ENCODE measurements around the gene KLHL22. TPM values are rescaled to one million over a fixed set of nuclear protein-coding genes. Genes with fewer than 3 reads are reported as not detected.

KLHL22 gene
- total and polyA plus RNA-seq, 2 of the 13 experiments (the other 11 are each of a cell fraction or from before 2014, with no cell fraction given) = 10.9 to 14.8 TPM

DNA sequence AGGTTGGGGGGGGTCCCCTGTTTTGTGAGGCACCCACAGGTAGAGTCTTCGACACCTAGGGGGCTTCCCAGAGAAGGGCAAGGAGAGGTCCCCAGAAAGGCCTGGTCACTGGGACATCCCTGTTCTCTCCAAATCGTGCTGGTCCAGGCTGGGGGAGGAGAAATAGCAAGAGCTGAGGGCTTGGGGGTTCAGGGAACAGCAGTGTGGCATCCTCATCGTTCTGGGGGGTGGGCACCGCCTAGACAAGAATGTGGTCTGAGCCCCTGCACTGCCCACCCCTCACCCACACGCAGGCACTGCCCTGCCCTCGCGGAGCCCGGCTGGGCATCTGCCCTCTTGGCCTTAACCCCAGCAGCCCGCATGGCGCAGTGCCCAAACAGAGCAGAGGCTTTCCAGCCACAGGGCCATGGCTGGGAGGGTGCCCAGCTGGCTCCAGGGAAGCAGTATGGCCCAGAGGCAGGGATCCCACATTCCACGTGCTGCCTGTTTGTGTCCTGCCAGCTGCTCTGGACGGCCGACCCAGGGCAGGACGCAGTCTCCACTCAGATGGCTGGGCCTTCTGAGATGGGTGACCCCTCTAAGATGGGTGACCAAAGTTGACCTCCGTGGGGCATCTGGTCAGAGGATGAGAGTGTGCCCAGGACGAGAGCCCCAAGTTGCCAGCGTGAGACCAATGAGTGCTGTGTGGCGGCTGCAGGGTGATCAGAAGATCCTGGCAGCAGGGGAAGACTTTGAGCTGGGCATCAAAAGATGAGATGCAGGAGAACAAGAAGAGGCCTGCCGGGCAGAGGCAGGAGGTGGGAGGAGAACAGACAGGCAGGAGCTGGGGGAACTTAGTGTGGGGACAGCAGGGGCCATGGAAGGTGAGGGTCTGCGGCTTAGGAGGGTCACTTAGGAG is 72.3 kb downstream of the KLHL22 start:
- ChIA-PET CTCF (ENCODE audit: low intra/inter-chr PET ratio, low total read pairs) (no interaction called here), POLR2A (no interaction called here)
- H3K4me3 ChIP-seq (replicated peaks in 1 of 3; ENCODE audit: insufficient read depth in 1 of 3, low read depth in 2 of 3, low read length in 3 of 3) = peak overlapping the region in 1 of 3 experiments; percentile 49; a peak in 2 of 6 replicates
- no TSS peak for BruUV-seq (replicated peaks)
- H3K36me3 ChIP-seq (replicated peaks in 1 of 2; ENCODE audit: control insufficient read depth in 1 of 2, insufficient read depth in 2 of 2, low read length in 2 of 2) = peaks cover 0 to 8% of the 10 kb centered on the region in 2 experiments; a peak in 2 of 5 replicates
- no peak for DNase-seq (ENCODE audit: low spot score)
- no peak overlapping the region for H3K27ac ChIP-seq (ENCODE audit: extremely low read length, insufficient read depth, low read length)
- peaks cover 54% of the 10 kb centered on the region for H3K4me1 ChIP-seq (ENCODE audit: insufficient read depth, low read length)
- FAIRE-seq = no peak
- H3K79me2 ChIP-seq (ENCODE audit: insufficient read depth, low read length) = no peaks in the 10 kb centered on the region
- peak overlapping the region; percentile 57 for H3K4me2 ChIP-seq (ENCODE audit: low read depth, low read length)
- H4K20me1 ChIP-seq (ENCODE audit: insufficient read depth, low read length) = no peaks in the 10 kb centered on the region
- in situ Hi-C loops (cut with HindIII; ENCODE audit: extremely low pct_ligation_motif_present, low pct_unique_long_range_greater_than_20kb) (loop anchor here (5.0 kb wide), 1 partner anchor 34 kb away; no protein-coding TSS in a partner anchor), intact Hi-C loops (cut with micrococcal nuclease; ENCODE audit: unreplicated experiment) (loop anchor here (10.0 kb wide), 1 partner anchor 72 kb away; the partner anchor contains the start of gene KLHL22)
- H2AFZ ChIP-seq (ENCODE audit: low read length) = no peak overlapping the region
- whole genome bisulfite sequencing (ENCODE audit: low lambda C conversion rate) = 61% methylated on average over 9 of the region's 20 CpGs
- no peaks in the 10 kb centered on the region for H3K9me3 ChIP-seq (ENCODE audit: low read length)
- no peaks in the 10 kb centered on the region; a peak in 2 of 5 replicates for H3K27me3 ChIP-seq (ENCODE audit: control insufficient read depth in 1 of 2, insufficient read depth in 2 of 2, low read length in 2 of 2)
- H3K9ac ChIP-seq (ENCODE audit: insufficient read depth, low read depth, low read length) = no peak overlapping the region
- no peak for ATAC-seq
- TF ChIP-seq ZNF839 (CRISPR knock-in tag; IDR thresholded peaks at IDR 0.05; ENCODE audit: borderline replicate concordance) = no peak
- no peak for TF ChIP-seq ZNF430 (CRISPR knock-in tag; IDR thresholded peaks at IDR 0.05)
- TF ChIP-seq RBFOX2 (IDR thresholded peaks at IDR 0.05; ENCODE audit: low read depth, low read length) = no peak
- TF ChIP-seq FOXM1 (CRISPR knock-in tag; IDR thresholded peaks at IDR 0.05) = no peak
- TF ChIP-seq POLR2A (IDR thresholded peaks at IDR 0.05; ENCODE audit: insufficient read depth in 1 of 2, low read depth in 2 of 2, low read length in 2 of 2) = 0 out of 4 replicates have a peak, but pooled peaks of 1 of the 2 experiments have one; percentile 5
- TF ChIP-seq, protein P1, sequence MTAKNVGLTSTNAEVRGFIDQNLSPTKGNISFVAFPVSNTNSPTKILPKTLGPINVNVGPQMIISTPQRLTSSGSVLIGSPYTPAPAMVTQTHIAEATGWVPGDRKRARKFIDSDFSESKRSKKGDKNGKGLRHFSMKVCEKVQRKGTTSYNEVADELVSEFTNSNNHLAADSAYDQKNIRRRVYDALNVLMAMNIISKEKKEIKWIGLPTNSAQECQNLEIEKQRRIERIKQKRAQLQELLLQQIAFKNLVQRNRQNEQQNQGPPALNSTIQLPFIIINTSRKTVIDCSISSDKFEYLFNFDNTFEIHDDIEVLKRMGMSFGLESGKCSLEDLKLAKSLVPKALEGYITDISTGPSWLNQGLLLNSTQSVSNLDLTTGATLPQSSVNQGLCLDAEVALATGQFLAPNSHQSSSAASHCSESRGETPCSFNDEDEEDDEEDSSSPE (CRISPR knock-in tag; IDR thresholded peaks at IDR 0.05) = no peak
- TF ChIP-seq TAF15 (IDR thresholded peaks at IDR 0.05; ENCODE audit: low read depth, low read length, poor library complexity, severe bottlenecking) = no peak
- TF ChIP-seq, protein P2, sequence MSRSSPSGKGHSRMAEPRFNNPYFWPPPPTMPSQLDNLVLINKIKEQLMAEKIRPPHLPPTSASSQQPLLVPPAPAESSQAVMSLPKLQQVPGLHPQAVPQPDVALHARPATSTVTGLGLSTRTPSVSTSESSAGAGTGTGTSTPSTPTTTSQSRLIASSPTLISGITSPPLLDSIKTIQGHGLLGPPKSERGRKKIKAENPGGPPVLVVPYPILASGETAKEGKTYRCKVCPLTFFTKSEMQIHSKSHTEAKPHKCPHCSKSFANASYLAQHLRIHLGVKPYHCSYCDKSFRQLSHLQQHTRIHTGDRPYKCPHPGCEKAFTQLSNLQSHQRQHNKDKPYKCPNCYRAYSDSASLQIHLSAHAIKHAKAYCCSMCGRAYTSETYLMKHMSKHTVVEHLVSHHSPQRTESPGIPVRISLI (CRISPR knock-in tag; IDR thresholded peaks at IDR 0.05; ENCODE audit: borderline replicate concordance) = no peak
- no peak for TF ChIP-seq TGIF2 (CRISPR knock-in tag; IDR thresholded peaks at IDR 0.05)
- TF ChIP-seq RELA (CRISPR knock-in tag; IDR thresholded peaks at IDR 0.05) = no peak
- TF ChIP-seq MED1 (CRISPR knock-in tag; IDR thresholded peaks at IDR 0.05) = no peak
- TF ChIP-seq, protein P3, sequence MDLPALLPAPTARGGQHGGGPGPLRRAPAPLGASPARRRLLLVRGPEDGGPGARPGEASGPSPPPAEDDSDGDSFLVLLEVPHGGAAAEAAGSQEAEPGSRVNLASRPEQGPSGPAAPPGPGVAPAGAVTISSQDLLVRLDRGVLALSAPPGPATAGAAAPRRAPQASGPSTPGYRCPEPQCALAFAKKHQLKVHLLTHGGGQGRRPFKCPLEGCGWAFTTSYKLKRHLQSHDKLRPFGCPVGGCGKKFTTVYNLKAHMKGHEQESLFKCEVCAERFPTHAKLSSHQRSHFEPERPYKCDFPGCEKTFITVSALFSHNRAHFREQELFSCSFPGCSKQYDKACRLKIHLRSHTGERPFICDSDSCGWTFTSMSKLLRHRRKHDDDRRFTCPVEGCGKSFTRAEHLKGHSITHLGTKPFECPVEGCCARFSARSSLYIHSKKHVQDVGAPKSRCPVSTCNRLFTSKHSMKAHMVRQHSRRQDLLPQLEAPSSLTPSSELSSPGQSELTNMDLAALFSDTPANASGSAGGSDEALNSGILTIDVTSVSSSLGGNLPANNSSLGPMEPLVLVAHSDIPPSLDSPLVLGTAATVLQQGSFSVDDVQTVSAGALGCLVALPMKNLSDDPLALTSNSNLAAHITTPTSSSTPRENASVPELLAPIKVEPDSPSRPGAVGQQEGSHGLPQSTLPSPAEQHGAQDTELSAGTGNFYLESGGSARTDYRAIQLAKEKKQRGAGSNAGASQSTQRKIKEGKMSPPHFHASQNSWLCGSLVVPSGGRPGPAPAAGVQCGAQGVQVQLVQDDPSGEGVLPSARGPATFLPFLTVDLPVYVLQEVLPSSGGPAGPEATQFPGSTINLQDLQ (CRISPR knock-in tag; IDR thresholded peaks at IDR 0.05) = no peak
- TF ChIP-seq ZNF274 (CRISPR knock-in tag; IDR thresholded peaks at IDR 0.05) = no peak
- TF ChIP-seq, protein P4, sequence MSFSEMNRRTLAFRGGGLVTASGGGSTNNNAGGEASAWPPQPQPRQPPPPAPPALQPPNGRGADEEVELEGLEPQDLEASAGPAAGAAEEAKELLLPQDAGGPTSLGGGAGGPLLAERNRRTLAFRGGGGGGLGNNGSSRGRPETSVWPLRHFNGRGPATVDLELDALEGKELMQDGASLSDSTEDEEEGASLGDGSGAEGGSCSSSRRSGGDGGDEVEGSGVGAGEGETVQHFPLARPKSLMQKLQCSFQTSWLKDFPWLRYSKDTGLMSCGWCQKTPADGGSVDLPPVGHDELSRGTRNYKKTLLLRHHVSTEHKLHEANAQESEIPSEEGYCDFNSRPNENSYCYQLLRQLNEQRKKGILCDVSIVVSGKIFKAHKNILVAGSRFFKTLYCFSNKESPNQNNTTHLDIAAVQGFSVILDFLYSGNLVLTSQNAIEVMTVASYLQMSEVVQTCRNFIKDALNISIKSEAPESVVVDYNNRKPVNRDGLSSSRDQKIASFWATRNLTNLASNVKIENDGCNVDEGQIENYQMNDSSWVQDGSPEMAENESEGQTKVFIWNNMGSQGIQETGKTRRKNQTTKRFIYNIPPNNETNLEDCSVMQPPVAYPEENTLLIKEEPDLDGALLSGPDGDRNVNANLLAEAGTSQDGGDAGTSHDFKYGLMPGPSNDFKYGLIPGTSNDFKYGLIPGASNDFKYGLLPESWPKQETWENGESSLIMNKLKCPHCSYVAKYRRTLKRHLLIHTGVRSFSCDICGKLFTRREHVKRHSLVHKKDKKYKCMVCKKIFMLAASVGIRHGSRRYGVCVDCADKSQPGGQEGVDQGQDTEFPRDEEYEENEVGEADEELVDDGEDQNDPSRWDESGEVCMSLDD (CRISPR knock-in tag; IDR thresholded peaks at IDR 0.05; ENCODE audit: borderline replicate concordance) = no peak
- TF ChIP-seq FOXC1 (CRISPR knock-in tag; IDR thresholded peaks at IDR 0.05; ENCODE audit: borderline replicate concordance) = no peak
- no peak for TF ChIP-seq ZNF510 (CRISPR knock-in tag; IDR thresholded peaks at IDR 0.05; ENCODE audit: low read depth)

Data from HepG2 (cell line).